BLaER1 (cell line): Measurements from ENCODE around the gene CCSER1.
"Not testable (repeated sequence)": the region's sequence is repeated elsewhere in the genome, so short reads cannot be mapped to it uniquely, and the experiment has no call there.

Experiments used
- H3K27ac ChIP-seq: shearing (Covaris generic); formaldehyde crosslinking; 2 replicates; pipeline ENCODE4 v1.8.1; 2022
- H3K27me3 ChIP-seq: shearing (Covaris generic); formaldehyde crosslinking; 2 replicates; pipeline ENCODE4 v1.8.1; 2022
- H3K36me3 ChIP-seq: shearing (Covaris generic); formaldehyde crosslinking; 2 replicates; pipeline ENCODE4 v1.8.1; 2022
- H3K4me1 ChIP-seq: shearing (Covaris generic); formaldehyde crosslinking; 2 replicates; pipeline ENCODE4 v1.8.1; 2022
- H3K4me2 ChIP-seq: shearing (Covaris generic); formaldehyde crosslinking; 2 replicates; pipeline ENCODE4 v1.8.1; 2022
- H3K4me3 ChIP-seq: shearing (Covaris generic); formaldehyde crosslinking; 2 replicates; pipeline ENCODE4 v1.8.1; 2022
- H3K9ac ChIP-seq: shearing (Covaris generic); formaldehyde crosslinking; 2 replicates; pipeline ENCODE4 v1.8.1; 2022
- H3K9me3 ChIP-seq: shearing (Covaris generic); formaldehyde crosslinking; 2 replicates; pipeline ENCODE4 v1.8.1; 2022
- H4K20me1 ChIP-seq: shearing (Covaris generic); formaldehyde crosslinking; 2 replicates; pipeline ENCODE4 v1.8.1; 2022
- Cebpa-rat ChIP-seq: shearing (Covaris generic); IDR thresholded peaks from 2 replicates; pipeline ENCODE4 v1.8.1; 2022

Gene CCSER1

DNA sequence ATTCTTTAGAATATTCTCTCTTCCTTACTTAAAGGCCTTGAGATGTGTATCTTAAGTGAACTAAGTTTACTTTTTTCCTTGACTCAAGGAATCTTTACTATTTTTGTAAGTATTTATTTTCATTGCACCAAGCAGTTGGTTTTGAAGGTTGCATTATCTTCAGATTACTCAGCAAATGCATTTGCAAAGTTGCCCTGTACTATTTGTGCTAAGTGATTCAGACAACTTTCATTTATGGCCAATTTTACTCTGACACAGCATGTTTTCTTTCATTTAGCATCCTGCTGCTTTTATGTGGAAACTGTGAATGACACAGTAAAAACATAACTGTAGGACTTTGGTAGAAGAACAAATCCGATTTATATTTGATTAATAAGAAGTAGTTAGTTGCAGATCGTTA lies 191.0 kb downstream of the CCSER1 start:
- no peak for TF ChIP-seq Cebpa-rat
- no peak overlapping the region for H3K4me3 ChIP-seq
- no peaks in the 10 kb centered on the region; the same call in 1 of the 2 replicates for H3K9me3 ChIP-seq
- H3K27me3 ChIP-seq = no peaks in the 10 kb centered on the region
- no peak overlapping the region for H3K4me2 ChIP-seq
- H3K36me3 ChIP-seq = no peaks in the 10 kb centered on the region
- H3K27ac ChIP-seq = no peak overlapping the region
- H4K20me1 ChIP-seq = no peaks in the 10 kb centered on the region
- H3K9ac ChIP-seq = no peak overlapping the region
- H3K4me1 ChIP-seq = no peaks in the 10 kb centered on the region

DNA sequence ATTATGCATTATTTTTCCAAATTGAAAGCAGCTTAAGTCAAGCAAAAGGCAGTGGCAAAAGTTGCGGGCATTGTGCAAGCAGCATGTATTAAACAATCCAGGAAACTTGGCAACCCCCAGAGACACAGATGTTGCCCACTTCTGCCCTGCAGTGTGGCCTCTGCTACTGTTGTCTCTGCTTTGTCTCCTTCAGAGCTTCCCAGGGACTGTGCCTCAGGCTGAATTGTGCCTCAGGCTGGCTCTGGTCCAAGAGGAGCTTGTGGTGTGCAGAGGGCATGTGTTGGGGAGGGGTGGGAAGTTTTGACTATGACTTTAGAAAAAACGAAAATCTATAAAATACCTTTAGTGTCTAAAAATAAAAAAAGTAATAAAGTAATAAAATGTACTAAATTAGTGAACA lies 201.4 kb downstream of the CCSER1 start:
- Histone ChIP-seq H3K4me2 (no peak overlapping the region), H3K9me3 (no peaks in the 10 kb centered on the region), H3K4me1 (0 out of 2 replicates have a peak, but pooled peaks cover 6% of the 10 kb centered on the region), H3K4me3 (no peak overlapping the region), H3K36me3 (no peaks in the 10 kb centered on the region), H3K27me3 (no peaks in the 10 kb centered on the region), H4K20me1 (no peaks in the 10 kb centered on the region), H3K27ac (no peak overlapping the region), H3K9ac (no peak overlapping the region)
- TF ChIP-seq Cebpa-rat = no peak

DNA sequence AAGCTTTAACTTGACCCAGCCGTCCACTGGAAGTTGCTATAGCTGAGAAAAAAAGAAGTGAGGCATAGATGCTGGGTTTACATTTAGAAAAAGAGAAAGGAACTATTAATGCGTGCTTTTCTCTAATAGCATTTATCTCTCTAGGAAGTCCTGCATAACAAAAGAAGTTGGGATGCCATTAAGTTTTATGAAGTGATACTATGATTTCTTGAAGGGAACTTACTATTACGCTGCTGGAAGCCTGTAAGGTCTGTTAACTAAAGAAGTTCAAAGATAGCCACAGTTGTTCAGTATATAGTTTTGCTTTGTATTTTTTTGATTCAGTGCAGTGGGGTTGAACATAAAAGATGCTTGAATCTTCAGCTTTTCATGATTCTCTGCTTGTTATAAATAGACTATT lies 203.4 kb downstream of the CCSER1 start:
- H3K4me2 ChIP-seq = no peak overlapping the region
- no peaks in the 10 kb centered on the region for H3K36me3 ChIP-seq
- H3K9ac ChIP-seq = no peak overlapping the region
- no peak overlapping the region for H3K27ac ChIP-seq
- H3K27me3 ChIP-seq = no peaks in the 10 kb centered on the region
- no peak overlapping the region for H3K4me3 ChIP-seq
- 0 out of 2 replicates have a peak, but pooled peaks cover 6% of the 10 kb centered on the region for H3K4me1 ChIP-seq
- no peak for TF ChIP-seq Cebpa-rat
- no peaks in the 10 kb centered on the region for H4K20me1 ChIP-seq
- no peaks in the 10 kb centered on the region for H3K9me3 ChIP-seq

DNA sequence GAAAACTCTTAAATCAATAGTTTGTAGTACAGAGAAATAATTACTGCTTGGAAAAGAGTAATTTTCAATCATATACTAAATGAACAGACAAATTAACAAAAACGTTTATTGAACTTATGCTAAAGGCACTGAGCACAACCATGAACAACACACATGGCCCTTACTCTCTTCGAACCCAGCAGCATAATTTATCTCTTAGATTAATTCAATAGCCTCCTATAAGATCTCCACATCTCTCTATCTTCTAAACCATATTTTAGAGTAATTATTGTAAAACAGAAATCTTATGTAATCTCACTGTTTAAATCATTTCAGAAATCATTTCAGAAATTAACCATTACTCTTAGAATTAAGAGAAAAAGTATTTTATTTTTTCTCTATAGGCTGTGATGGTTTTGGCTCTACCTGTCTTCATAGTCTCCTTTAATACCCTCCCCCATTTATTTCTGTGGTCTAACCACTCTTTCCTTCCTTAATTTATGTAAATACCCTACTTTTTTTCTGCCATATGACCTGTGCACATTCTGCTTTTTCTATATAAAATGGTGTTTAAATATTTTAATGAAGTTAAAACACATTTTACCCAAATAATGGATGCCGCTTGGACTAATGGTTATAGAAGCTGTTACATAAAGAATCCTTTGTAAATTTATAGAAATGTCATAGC lies 218.5 kb downstream of the CCSER1 start:
- Histone ChIP-seq H3K4me1 (no peaks in the 10 kb centered on the region), H3K4me2 (no peak overlapping the region), H3K27ac (no peak overlapping the region), H3K27me3 (no peaks in the 10 kb centered on the region), H3K9ac (no peak overlapping the region), H4K20me1 (no peaks in the 10 kb centered on the region), H3K36me3 (no peaks in the 10 kb centered on the region), H3K9me3 (no peaks in the 10 kb centered on the region), H3K4me3 (no peak overlapping the region)
- no peak for TF ChIP-seq Cebpa-rat

DNA sequence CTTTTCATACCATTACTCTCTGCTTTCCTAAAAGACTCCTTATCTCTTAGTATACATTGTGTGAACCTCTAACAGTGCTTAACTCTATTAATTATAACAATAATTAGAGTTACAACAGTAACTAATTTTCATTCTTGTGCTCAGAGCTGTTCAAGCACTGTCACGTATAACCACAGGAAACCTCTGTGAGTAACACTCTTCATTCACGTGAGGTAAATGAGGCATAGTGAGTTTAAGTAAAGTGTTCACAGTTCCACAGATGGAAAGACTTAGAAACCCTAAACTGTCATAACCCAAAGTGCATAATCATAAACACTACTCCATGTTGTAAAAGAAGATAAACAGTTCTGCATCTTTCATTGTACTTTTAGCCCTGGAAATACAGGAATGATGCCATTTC lies 222.4 kb downstream of the CCSER1 start:
- Histone ChIP-seq H3K36me3 (no peaks in the 10 kb centered on the region), H3K9me3 (no peaks in the 10 kb centered on the region), H3K9ac (no peak overlapping the region), H3K27me3 (no peaks in the 10 kb centered on the region), H4K20me1 (no peaks in the 10 kb centered on the region), H3K4me3 (no peak overlapping the region), H3K27ac (no peak overlapping the region), H3K4me2 (no peak overlapping the region), H3K4me1 (no peaks in the 10 kb centered on the region)
- TF ChIP-seq Cebpa-rat = no peak

DNA sequence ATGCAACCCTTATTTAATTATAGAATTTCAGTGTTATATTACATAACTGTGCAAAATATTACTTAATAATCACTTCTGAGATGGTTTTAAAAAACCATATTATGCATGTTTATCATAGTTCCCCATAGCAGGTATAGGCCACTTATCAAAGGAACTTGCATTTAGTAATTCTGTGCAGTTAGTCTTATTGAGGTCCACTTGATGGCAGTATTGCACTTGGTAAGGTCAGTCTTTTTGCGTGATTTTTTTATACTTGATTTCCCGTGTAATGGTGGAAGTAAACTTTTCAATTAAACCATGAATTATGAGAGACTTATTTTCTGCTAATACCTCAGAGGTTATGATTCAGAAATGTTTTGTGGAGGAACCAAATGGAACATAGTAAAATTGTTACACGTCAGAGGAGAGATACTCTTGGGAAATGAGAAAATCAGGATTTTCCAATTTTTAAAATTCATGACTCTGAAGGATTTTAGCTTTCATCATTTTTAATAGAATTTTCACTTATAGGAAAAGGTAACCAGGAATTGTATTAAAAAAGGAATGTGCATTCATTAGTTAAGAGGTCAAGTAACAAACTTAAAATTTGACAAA lies 230.0 kb downstream of the CCSER1 start:
- Histone ChIP-seq H3K9ac (no peak overlapping the region), H3K27me3 (no peaks in the 10 kb centered on the region), H3K4me1 (no peaks in the 10 kb centered on the region), H3K27ac (no peak overlapping the region), H3K4me3 (no peak overlapping the region), H3K4me2 (no peak overlapping the region), H3K36me3 (no peaks in the 10 kb centered on the region), H3K9me3 (no peaks in the 10 kb centered on the region), H4K20me1 (no peaks in the 10 kb centered on the region)
- TF ChIP-seq Cebpa-rat = no peak

DNA sequence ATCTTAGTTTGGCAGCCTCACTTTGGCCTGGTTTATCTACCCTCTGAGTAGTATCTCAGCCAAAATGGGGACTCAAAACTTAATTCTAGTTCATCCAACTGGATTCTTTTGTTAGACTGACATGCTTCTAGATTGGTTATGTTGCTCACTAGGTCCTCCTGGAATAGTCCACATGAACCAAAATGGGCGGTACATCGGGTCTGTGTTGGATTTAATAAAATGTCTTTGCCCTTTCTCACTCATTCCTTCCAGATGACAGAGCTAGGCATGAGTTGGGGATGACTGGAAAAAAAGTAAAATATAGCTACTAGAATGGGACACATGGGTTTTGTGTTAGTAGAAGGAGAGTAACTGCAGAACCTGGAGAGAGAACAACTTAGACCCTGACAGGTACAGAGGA lies 247.9 kb downstream of the CCSER1 start:
- no peak overlapping the region for H3K9ac ChIP-seq
- no peaks in the 10 kb centered on the region for H3K27me3 ChIP-seq
- H4K20me1 ChIP-seq = no peaks in the 10 kb centered on the region
- no peak overlapping the region for H3K27ac ChIP-seq
- H3K4me2 ChIP-seq = no peak overlapping the region
- H3K9me3 ChIP-seq = no peaks in the 10 kb centered on the region
- no peak overlapping the region for H3K4me3 ChIP-seq
- H3K4me1 ChIP-seq = no peaks in the 10 kb centered on the region
- no peaks in the 10 kb centered on the region for H3K36me3 ChIP-seq
- no peak for TF ChIP-seq Cebpa-rat

DNA sequence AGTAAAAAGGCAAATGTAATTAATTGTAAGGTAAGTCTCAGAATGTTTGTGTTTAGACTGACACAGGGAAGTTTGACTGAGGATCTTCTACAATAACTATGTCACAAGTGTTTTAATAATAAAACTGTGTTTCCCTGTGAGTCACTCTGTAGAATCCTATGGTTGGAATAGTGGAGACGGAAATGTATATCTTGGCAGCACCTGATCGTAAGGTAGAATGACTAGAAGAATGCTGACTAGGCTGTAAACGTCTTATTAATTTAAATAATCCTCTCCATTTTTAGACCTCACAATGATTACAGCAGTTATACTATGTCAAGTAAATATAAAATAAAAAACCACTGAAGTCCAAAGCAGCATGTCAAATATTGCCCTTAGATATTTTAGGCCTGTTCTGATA lies 266.0 kb downstream of the CCSER1 start:
- no peak for TF ChIP-seq Cebpa-rat
- Histone ChIP-seq H3K4me3 (no peak overlapping the region), H3K36me3 (no peaks in the 10 kb centered on the region), H3K9ac (no peak overlapping the region), H4K20me1 (no peaks in the 10 kb centered on the region), H3K4me1 (no peaks in the 10 kb centered on the region), H3K27ac (no peak overlapping the region), H3K9me3 (no peaks in the 10 kb centered on the region), H3K27me3 (no peaks in the 10 kb centered on the region), H3K4me2 (no peak overlapping the region)

DNA sequence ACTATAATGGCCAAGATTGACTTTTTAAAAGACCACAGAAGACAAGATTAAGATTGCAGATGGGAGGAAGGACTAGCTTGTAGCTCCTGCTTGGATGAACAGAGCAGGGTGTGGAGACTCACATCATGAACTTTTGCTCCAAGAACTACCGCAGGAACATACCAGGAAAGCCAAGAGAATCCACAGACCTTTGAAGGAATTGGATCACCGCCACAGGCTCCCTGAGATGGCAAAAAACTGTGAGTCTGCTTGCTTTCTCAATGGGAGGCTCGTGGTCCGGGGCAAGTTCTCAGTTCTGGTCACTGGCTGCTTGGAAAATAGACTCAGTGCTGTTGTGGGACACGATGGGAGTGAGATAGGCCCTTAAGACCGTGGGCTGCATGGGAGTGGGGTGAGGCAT lies 276.6 kb downstream of the CCSER1 start:
- no peaks in the 10 kb centered on the region for H3K36me3 ChIP-seq
- no peak overlapping the region for H3K4me2 ChIP-seq
- H3K27ac ChIP-seq = no peak overlapping the region
- no peak overlapping the region for H3K9ac ChIP-seq
- no peaks in the 10 kb centered on the region for H3K4me1 ChIP-seq
- no peak overlapping the region for H3K4me3 ChIP-seq
- no peaks in the 10 kb centered on the region for H4K20me1 ChIP-seq
- H3K27me3 ChIP-seq = no peaks in the 10 kb centered on the region
- TF ChIP-seq Cebpa-rat = no peak
- no peaks in the 10 kb centered on the region for H3K9me3 ChIP-seq

DNA sequence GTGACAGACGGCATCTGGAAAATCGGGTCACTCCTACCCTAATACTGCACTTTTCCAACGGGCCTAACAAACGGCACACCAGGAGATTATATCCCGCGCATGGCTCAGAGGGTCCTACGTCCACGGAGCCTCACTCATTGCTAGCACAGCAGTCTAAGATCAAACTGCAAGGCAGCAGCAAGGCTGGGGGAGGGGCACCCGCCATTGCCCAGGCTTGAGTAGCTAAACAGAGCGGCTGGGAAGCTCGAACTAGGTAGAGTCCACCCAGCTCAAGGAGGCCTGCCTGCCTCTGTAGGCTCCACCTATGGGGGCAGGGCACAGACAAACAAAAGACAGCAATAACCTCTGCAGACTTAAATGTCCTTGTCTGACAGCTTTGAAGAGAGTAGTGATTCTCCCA lies 280.7 kb downstream of the CCSER1 start:
- H3K4me3 ChIP-seq, H3K9me3 ChIP-seq, H3K4me1 ChIP-seq, H3K9ac ChIP-seq, H3K36me3 ChIP-seq, H3K4me2 ChIP-seq, H4K20me1 ChIP-seq, H3K27me3 ChIP-seq, H3K27ac ChIP-seq: not testable (repeated sequence)

DNA sequence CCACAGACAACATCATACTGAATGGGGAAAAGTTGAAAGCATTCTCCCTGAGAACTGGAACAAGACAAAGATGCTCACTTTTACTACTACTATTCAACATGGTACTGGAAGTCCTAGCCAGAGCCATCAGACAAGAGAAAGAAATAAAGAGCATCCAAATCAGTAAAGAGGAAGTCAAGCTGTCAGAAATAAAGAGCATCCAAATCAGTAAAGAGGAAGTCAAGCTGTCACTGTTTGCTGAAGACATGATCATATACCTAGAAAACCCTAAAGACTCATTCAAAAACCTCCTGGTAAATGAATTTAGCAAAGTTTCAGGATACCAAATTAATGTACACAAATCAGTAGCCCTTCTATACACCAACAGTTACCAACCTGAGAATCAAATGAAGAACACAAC lies 285.6 kb downstream of the CCSER1 start:
- H3K9ac ChIP-seq, H3K36me3 ChIP-seq, H3K4me1 ChIP-seq, H3K4me3 ChIP-seq, H3K9me3 ChIP-seq, H3K27ac ChIP-seq, H3K27me3 ChIP-seq, H4K20me1 ChIP-seq, H3K4me2 ChIP-seq: not testable (repeated sequence)
